ENCODE results near the gene CDC42BPA. TPM values are rescaled to one million over a fixed set of nuclear protein-coding genes. Genes with fewer than 3 reads are reported as not detected.

Gene CDC42BPA
- total and polyA plus RNA-seq, 2 donors (not counting 1 experiment from before 2014, with no cell fraction given), result 26.4 to 77.1 TPM

- Histone ChIP-seq H3K9me3 (ENCODE audit: control insufficient read depth, insufficient read depth, low read depth, low read length) (no peaks in the 10 kb centered on the region), H3K9ac (ENCODE audit: insufficient read depth, low read length) (no peak overlapping the region), H3K27me3 (ENCODE audit: control insufficient read depth, insufficient read depth, low read length) (no peaks in the 10 kb centered on the region), H3K36me3 (ENCODE audit: control insufficient read depth, insufficient read depth, low read length) (no peaks in the 10 kb centered on the region), H2AFZ (ENCODE audit: low read length) (no peak overlapping the region), H3K79me2 (ENCODE audit: control insufficient read depth, insufficient read depth, low read length) (no peaks in the 10 kb centered on the region), H3K4me1 (ENCODE audit: control insufficient read depth, extremely low read depth, insufficient read depth, low read length) (no peaks in the 10 kb centered on the region), H3K4me3 (replicated peaks in 1 of 4; ENCODE audit: control extremely low read depth in 1 of 4, insufficient read depth in 1 of 4, low read depth in 3 of 4, low read length in 4 of 4) (no peak overlapping the region), H4K20me1 (ENCODE audit: control insufficient read depth, extremely low read depth, insufficient read depth, low read length) (no peaks in the 10 kb centered on the region), H3K4me2 (ENCODE audit: extremely low read depth, insufficient read depth, low read length) (no peak overlapping the region), H3K27ac (ENCODE audit: insufficient read depth, low read length) (no peak overlapping the region)
- TF ChIP-seq, protein P1, sequence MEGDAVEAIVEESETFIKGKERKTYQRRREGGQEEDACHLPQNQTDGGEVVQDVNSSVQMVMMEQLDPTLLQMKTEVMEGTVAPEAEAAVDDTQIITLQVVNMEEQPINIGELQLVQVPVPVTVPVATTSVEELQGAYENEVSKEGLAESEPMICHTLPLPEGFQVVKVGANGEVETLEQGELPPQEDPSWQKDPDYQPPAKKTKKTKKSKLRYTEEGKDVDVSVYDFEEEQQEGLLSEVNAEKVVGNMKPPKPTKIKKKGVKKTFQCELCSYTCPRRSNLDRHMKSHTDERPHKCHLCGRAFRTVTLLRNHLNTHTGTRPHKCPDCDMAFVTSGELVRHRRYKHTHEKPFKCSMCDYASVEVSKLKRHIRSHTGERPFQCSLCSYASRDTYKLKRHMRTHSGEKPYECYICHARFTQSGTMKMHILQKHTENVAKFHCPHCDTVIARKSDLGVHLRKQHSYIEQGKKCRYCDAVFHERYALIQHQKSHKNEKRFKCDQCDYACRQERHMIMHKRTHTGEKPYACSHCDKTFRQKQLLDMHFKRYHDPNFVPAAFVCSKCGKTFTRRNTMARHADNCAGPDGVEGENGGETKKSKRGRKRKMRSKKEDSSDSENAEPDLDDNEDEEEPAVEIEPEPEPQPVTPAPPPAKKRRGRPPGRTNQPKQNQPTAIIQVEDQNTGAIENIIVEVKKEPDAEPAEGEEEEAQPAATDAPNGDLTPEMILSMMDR (conservative IDR thresholded peaks at IDR 0.05 in 1 of 2, IDR thresholded peaks at IDR 0.05 in 1 of 2; ENCODE audit: low read depth in 1 of 2, low read length in 2 of 2), result peak; percentile 34 to 56
- no peak for TF ChIP-seq EZH2 (IDR thresholded peaks at IDR 0.05; ENCODE audit: low read length, missing control alignments)
- peak; percentile 50 to 57 for DNase-seq (ENCODE audit: low read depth in 2 of 2)
Observed at GRCh38 chr1:227131193-227131592, 187.1 kb downstream of the CDC42BPA start.

GRCh38 chr1:227127891-227128290 is 190.4 kb downstream of the CDC42BPA start:
- Histone ChIP-seq H4K20me1 (ENCODE audit: control insufficient read depth, extremely low read depth, insufficient read depth, low read length) (no peaks in the 10 kb centered on the region), H3K4me1 (ENCODE audit: control insufficient read depth, extremely low read depth, insufficient read depth, low read length) (no peaks in the 10 kb centered on the region)

GRCh38 chr1:227125929-227126545 is 192.3 kb downstream of the CDC42BPA start:
- Histone ChIP-seq H3K4me3 (replicated peaks in 1 of 4; ENCODE audit: control extremely low read depth in 1 of 4, insufficient read depth in 1 of 4, low read depth in 3 of 4, low read length in 4 of 4) (no peak overlapping the region), H3K9ac (ENCODE audit: insufficient read depth, low read length) (no peak overlapping the region), H4K20me1 (ENCODE audit: control insufficient read depth, extremely low read depth, insufficient read depth, low read length) (no peaks in the 10 kb centered on the region), H3K9me3 (ENCODE audit: control insufficient read depth, insufficient read depth, low read depth, low read length) (no peaks in the 10 kb centered on the region), H3K27me3 (ENCODE audit: control insufficient read depth, insufficient read depth, low read length) (no peaks in the 10 kb centered on the region), H3K4me1 (ENCODE audit: control insufficient read depth, extremely low read depth, insufficient read depth, low read length) (no peaks in the 10 kb centered on the region), H3K36me3 (ENCODE audit: control insufficient read depth, insufficient read depth, low read length) (no peaks in the 10 kb centered on the region), H2AFZ (ENCODE audit: low read length) (no peak overlapping the region), H3K4me2 (ENCODE audit: extremely low read depth, insufficient read depth, low read length) (no peak overlapping the region), H3K27ac (ENCODE audit: insufficient read depth, low read length) (no peak overlapping the region), H3K79me2 (ENCODE audit: control insufficient read depth, insufficient read depth, low read length) (no peaks in the 10 kb centered on the region)
- TF ChIP-seq EZH2 (IDR thresholded peaks at IDR 0.05; ENCODE audit: low read length, missing control alignments), result no peak
- TF ChIP-seq, protein P1 (conservative IDR thresholded peaks at IDR 0.05 in 1 of 2, IDR thresholded peaks at IDR 0.05 in 1 of 2; ENCODE audit: low read depth in 1 of 2, low read length in 2 of 2), result no peak
- no peak for DNase-seq (ENCODE audit: low read depth in 2 of 2)

More at GRCh38 chr1:227127891-227128290, 190.4 kb downstream of the CDC42BPA start:
- no peak overlapping the region for H3K4me3 ChIP-seq (replicated peaks in 1 of 4; ENCODE audit: control extremely low read depth in 1 of 4, insufficient read depth in 1 of 4, low read depth in 3 of 4, low read length in 4 of 4)
- no peaks in the 10 kb centered on the region for H3K27me3 ChIP-seq (ENCODE audit: control insufficient read depth, insufficient read depth, low read length)
- no peak for DNase-seq (ENCODE audit: low read depth in 2 of 2)
- no peaks in the 10 kb centered on the region for H3K36me3 ChIP-seq (ENCODE audit: control insufficient read depth, insufficient read depth, low read length)
- H3K4me2 ChIP-seq (ENCODE audit: extremely low read depth, insufficient read depth, low read length), result no peak overlapping the region
- H2AFZ ChIP-seq (ENCODE audit: low read length), result no peak overlapping the region
- TF ChIP-seq EZH2 (IDR thresholded peaks at IDR 0.05; ENCODE audit: low read length, missing control alignments), result no peak
- TF ChIP-seq, protein P1 (conservative IDR thresholded peaks at IDR 0.05 in 1 of 2, IDR thresholded peaks at IDR 0.05 in 1 of 2; ENCODE audit: low read depth in 1 of 2, low read length in 2 of 2), result no peak
- no peak overlapping the region for H3K9ac ChIP-seq (ENCODE audit: insufficient read depth, low read length)
- no peak overlapping the region for H3K27ac ChIP-seq (ENCODE audit: insufficient read depth, low read length)
- H3K9me3 ChIP-seq (ENCODE audit: control insufficient read depth, insufficient read depth, low read depth, low read length), result no peaks in the 10 kb centered on the region
- no peaks in the 10 kb centered on the region for H3K79me2 ChIP-seq (ENCODE audit: control insufficient read depth, insufficient read depth, low read length)
